Uterus (tissue), 4 donors: ENCODE results near the gene TMEM178B. TPM values are rescaled to one million over a fixed set of nuclear protein-coding genes. Genes with fewer than 3 reads are reported as not detected.
"Not testable (repeated sequence)": the region's sequence is repeated elsewhere in the genome, so short reads cannot be mapped to it uniquely, and the experiment has no call there.

ENCODE experiments used
- DNase-seq, 2 donors: peaks; one replicate each; pipeline ENCODE4 v3.0.0-alpha.2; 2019 to 2020
- H3K27ac ChIP-seq, 2 donors: fragments of 200-600 bp; sonication (generic); 1 replicate in 1 of 2; 2 replicates in 1 of 2; pipeline ENCODE4 v1.5.1; 2016 to 2018
- H3K27me3 ChIP-seq, 2 donors: fragments of 200-600 bp; sonication (generic); one replicate each; pipeline ENCODE4 v1.5.1; 2018 to 2019; ENCODE audit warnings: control low read depth in 1 of 2
- H3K36me3 ChIP-seq, 2 donors: fragments of 200-600 bp; sonication (generic); one replicate each; pipeline ENCODE4 v1.5.1; 2019; ENCODE audit warnings: control low read depth in 1 of 2
- H3K4me1 ChIP-seq, 2 donors: fragments of 200-600 bp; sonication (generic); one replicate each; pipeline ENCODE4 v1.5.1; 2018 to 2019; ENCODE audit warnings: control low read depth in 1 of 2
- H3K4me3 ChIP-seq, 2 donors: fragments of 200-600 bp; sonication (generic); 1 replicate in 1 of 2; 2 replicates in 1 of 2; pipeline ENCODE4 v1.5.1; 2018 to 2019; ENCODE audit warnings: mild to moderate bottlenecking in 1 of 2
- H3K9me3 ChIP-seq, 2 donors: fragments of 200-600 bp; sonication (generic); one replicate each; pipeline ENCODE4 v1.5.1; 2019; ENCODE audit warnings: control low read depth in 1 of 2
- CTCF ChIP-seq, 4 experiments: fragments of 200-600 bp in 2 of 4; fragments of 450-650 bp in 2 of 4; sonication (generic) in 2 of 4; IDR thresholded peaks; one replicate each; pipeline ENCODE4 v1.5.1; 2016 to 2019; ENCODE audit warnings: antibody characterized with exemption in 4 of 4, mild to moderate bottlenecking in 2 of 4, moderate library complexity in 1 of 4
- POLR2A ChIP-seq, 2 donors: fragments of 450-650 bp; IDR thresholded peaks; one replicate each; pipeline ENCODE4 v1.6.1; 2016; ENCODE audit warnings: antibody characterized with exemption in 2 of 2, mild to moderate bottlenecking in 1 of 2, moderate library complexity in 1 of 2
- intact Hi-C: fragments of 100-400 bp; cut with DNase I; formaldehyde crosslinking; loops from one replicate; pipeline ENCODE4 v1.15.1; 2023; ENCODE audit warnings: low total_unique reads
- total RNA-seq, 4 donors: library from RNA; depleted of rRNA in 3 of 4; stranded (reverse); fragments of >200 nt in 3 of 4; gene quantifications; one replicate each; pipeline versions ENCODE4 v1.1.0 to v1.2.4, GENCODE V29; 2014 to 2023
- donor health status: DM: yes; HTN: yes; CAD: no.

Gene TMEM178B
- total RNA-seq, 4 donors from 2014 or later: 0.76 to 3.0 TPM; not detected in 2

GRCh38 chr7:141324870-141325269 is 251.0 kb downstream of the TMEM178B start:
- no peak for TF ChIP-seq CTCF (IDR thresholded peaks at IDR 0.05)
- TF ChIP-seq POLR2A (IDR thresholded peaks at IDR 0.05): no peak
- no peak overlapping the region for H3K4me3 ChIP-seq
- DNase-seq: no peak
- H3K27ac ChIP-seq: no peak overlapping the region
- no peaks in the 10 kb centered on the region for H3K36me3 ChIP-seq
- no peaks in the 10 kb centered on the region for H3K27me3 ChIP-seq
- H3K4me1 ChIP-seq: no peaks in the 10 kb centered on the region
- no peaks in the 10 kb centered on the region for H3K9me3 ChIP-seq
- intact Hi-C loops: no loop called here

GRCh38 chr7:141325275-141325674 is 251.4 kb downstream of the TMEM178B start:
- TF ChIP-seq CTCF (IDR thresholded peaks at IDR 0.05) (no peak), POLR2A (IDR thresholded peaks at IDR 0.05) (no peak)
- no peaks in the 10 kb centered on the region for H3K27me3 ChIP-seq
- H3K36me3 ChIP-seq: no peaks in the 10 kb centered on the region
- H3K27ac ChIP-seq: no peak overlapping the region
- intact Hi-C loops: no loop called here
- no peaks in the 10 kb centered on the region for H3K4me1 ChIP-seq
- no peak for DNase-seq
- H3K4me3 ChIP-seq: no peak overlapping the region
- no peaks in the 10 kb centered on the region for H3K9me3 ChIP-seq

GRCh38 chr7:141328290-141328689 is 254.4 kb downstream of the TMEM178B start:
- intact Hi-C loops: no loop called here
- TF ChIP-seq CTCF (IDR thresholded peaks at IDR 0.05) (no peak), POLR2A (IDR thresholded peaks at IDR 0.05) (no peak)
- no peak overlapping the region for H3K27ac ChIP-seq

DNA sequence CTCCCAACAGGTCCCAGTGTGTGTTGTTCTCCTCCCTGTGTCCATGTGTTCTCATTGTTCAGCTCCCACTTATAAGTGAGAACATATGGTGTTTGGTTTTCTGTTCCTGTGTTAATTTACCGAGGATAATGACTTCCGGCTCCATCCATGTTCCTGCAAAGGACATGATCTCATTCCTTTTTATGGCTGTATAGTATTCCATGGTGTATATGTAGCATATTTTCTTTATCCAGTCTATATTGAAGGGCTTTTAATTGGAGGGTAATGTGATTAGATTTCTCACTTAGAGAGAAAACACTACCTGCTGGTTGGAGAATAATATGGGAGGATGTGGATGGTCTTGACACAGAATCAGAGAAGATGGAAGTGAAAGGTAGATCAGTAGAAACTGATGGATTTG is 256.4 kb downstream of the TMEM178B start:
- H3K27ac ChIP-seq, intact Hi-C loops, H3K27me3 ChIP-seq, H3K36me3 ChIP-seq, H3K4me3 ChIP-seq, H3K4me1 ChIP-seq, DNase-seq, H3K9me3 ChIP-seq: not testable (repeated sequence)

More at GRCh38 chr7:141328290-141328689, 254.4 kb downstream of the TMEM178B start:
- Histone ChIP-seq H3K27me3 (no peaks in the 10 kb centered on the region), H3K4me3 (no peak overlapping the region), H3K9me3 (no peaks in the 10 kb centered on the region), H3K36me3 (no peaks in the 10 kb centered on the region), H3K4me1 (no peaks in the 10 kb centered on the region)
- DNase-seq: no peak

GRCh38 chr7:141333459-141333858 is 259.6 kb downstream of the TMEM178B start:
- Histone ChIP-seq H3K27me3 (no peaks in the 10 kb centered on the region), H3K9me3 (no peaks in the 10 kb centered on the region), H3K4me3 (no peak overlapping the region), H3K36me3 (no peaks in the 10 kb centered on the region), H3K27ac (no peak overlapping the region), H3K4me1 (no peaks in the 10 kb centered on the region)
- no peak for TF ChIP-seq CTCF (IDR thresholded peaks at IDR 0.05)
- no peak for TF ChIP-seq POLR2A (IDR thresholded peaks at IDR 0.05)
- intact Hi-C loops: no loop called here
- no peak for DNase-seq

DNA sequence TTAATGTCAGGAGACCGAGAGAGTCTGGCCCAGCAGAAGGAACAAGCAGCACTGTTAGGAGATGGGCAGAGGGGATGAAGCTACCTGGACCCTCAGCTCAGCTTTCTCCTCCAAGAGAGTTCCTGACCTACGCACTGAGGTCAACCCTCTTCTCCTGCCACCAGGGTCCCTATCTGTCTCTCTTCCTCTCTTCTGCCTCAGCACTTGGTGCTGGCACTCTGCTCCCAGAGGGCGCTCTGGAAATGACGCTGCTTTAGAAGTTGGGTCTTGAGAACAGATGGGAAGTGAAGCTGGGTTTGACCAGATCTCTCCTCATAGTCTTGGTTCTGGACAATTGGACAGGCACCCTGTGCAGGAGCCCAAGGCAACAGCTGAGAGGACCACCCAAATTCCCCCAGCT is 261.3 kb downstream of the TMEM178B start:
- Histone ChIP-seq H3K36me3 (no peaks in the 10 kb centered on the region), H3K27ac (no peak overlapping the region), H3K4me3 (no peak overlapping the region), H3K27me3 (no peaks in the 10 kb centered on the region), H3K4me1 (no peaks in the 10 kb centered on the region), H3K9me3 (no peaks in the 10 kb centered on the region)
- intact Hi-C loops: no loop called here
- DNase-seq: no peak
- TF ChIP-seq CTCF (IDR thresholded peaks at IDR 0.05) (no peak), POLR2A (IDR thresholded peaks at IDR 0.05) (no peak)
